HepG2 (cell line): ENCODE data around the gene UCKL1. TPM values are rescaled to one million over a fixed set of nuclear protein-coding genes. Genes with fewer than 3 reads are reported as not detected.
A peak's percentile ranks its signal among the peaks of the same experiment; 100 is the strongest.

Source experiments
- ATF6 ChIP-seq: sonication (generic); formaldehyde crosslinking; conservative IDR thresholded peaks from 2 replicates; pipeline ENCODE4 v1.4.0; 2020; ENCODE audit warnings: missing genetic modification reagents
- BATF2 ChIP-seq: sonication (generic); formaldehyde crosslinking; IDR thresholded peaks from 2 replicates; pipeline ENCODE4 v1.8.0; 2022; ENCODE audit warnings: mild to moderate bottlenecking, missing genetic modification reagents, moderate library complexity
- CBFB ChIP-seq: sonication (generic); formaldehyde crosslinking; IDR thresholded peaks from 2 replicates; pipeline ENCODE4 v1.4.0; 2020; ENCODE audit warnings: missing genetic modification reagents
- GTF3A ChIP-seq: sonication (generic); formaldehyde crosslinking; conservative IDR thresholded peaks from 2 replicates; pipeline ENCODE4 v1.4.0; 2020; ENCODE audit warnings: mild to moderate bottlenecking, missing genetic modification reagents
- HMGXB3 ChIP-seq: sonication (generic); formaldehyde crosslinking; IDR thresholded peaks from 2 replicates; pipeline ENCODE4 v1.4.0; 2020; ENCODE audit warnings: missing genetic modification reagents, borderline replicate concordance
- HNRNPL ChIP-seq: fragments of 200-400 bp; formaldehyde crosslinking; IDR thresholded peaks from 2 replicates; pipeline ENCODE4 v1.6.1; 2017; ENCODE audit warnings: mild to moderate bottlenecking, low read depth, low read length
- JARID2 ChIP-seq: sonication (generic); formaldehyde crosslinking; IDR thresholded peaks from 2 replicates; pipeline ENCODE4 v1.8.1; 2023; ENCODE audit warnings: missing genetic modification reagents, inconsistent platforms; ENCODE audit not compliant: insufficient replicate concordance
- KLF9 ChIP-seq: IDR thresholded peaks from 2 replicates; pipeline ENCODE4 v1.6.1; 2016; ENCODE audit warnings: low read depth
- MTF2 ChIP-seq: sonication (generic); formaldehyde crosslinking; IDR thresholded peaks from 2 replicates; pipeline ENCODE4 v1.5.0; 2020; ENCODE audit warnings: missing genetic modification reagents, borderline replicate concordance
- NFRKB ChIP-seq: fragments of 450-650 bp; IDR thresholded peaks from 2 replicates; pipeline ENCODE4 v1.6.1; 2017
- SALL1 ChIP-seq: sonication (generic); formaldehyde crosslinking; IDR thresholded peaks from 2 replicates; pipeline ENCODE4 v1.8.0; 2022; ENCODE audit warnings: mild to moderate bottlenecking, missing genetic modification reagents
- TCF7 ChIP-seq: sonication (generic); IDR thresholded peaks from 2 replicates; pipeline ENCODE4 v1.6.1; 2016; ENCODE audit warnings: antibody characterized with exemption, low read depth
- ZBTB1 ChIP-seq: sonication (generic); formaldehyde crosslinking; IDR thresholded peaks from 2 replicates; pipeline ENCODE4 v1.4.0; 2020; ENCODE audit warnings: missing genetic modification reagents, borderline replicate concordance
- ZBTB26 ChIP-seq: IDR thresholded peaks from 2 replicates; pipeline ENCODE4 v1.6.1; 2016; ENCODE audit warnings: missing compliant biosample characterization, missing genetic modification reagents, borderline replicate concordance
- ZBTB38 ChIP-seq: sonication (generic); formaldehyde crosslinking; IDR thresholded peaks from 2 replicates; pipeline ENCODE4 v1.5.1; 2020; ENCODE audit warnings: mild to moderate bottlenecking, missing genetic modification reagents
- ZFAT ChIP-seq: sonication (generic); formaldehyde crosslinking; conservative IDR thresholded peaks from 2 replicates; pipeline ENCODE4 v1.8.1; 2023; ENCODE audit warnings: missing genetic modification reagents, inconsistent platforms
- ZMAT3 ChIP-seq: sonication (generic); formaldehyde crosslinking; conservative IDR thresholded peaks from 2 replicates; pipeline ENCODE4 v1.7.0; 2021; ENCODE audit warnings: missing genetic modification reagents
- ZNF230 ChIP-seq: sonication (generic); formaldehyde crosslinking; IDR thresholded peaks from 2 replicates; pipeline ENCODE4 v1.4.0; 2020; ENCODE audit warnings: mild to moderate bottlenecking, missing genetic modification reagents
- ZNF75D ChIP-seq: sonication (generic); formaldehyde crosslinking; IDR thresholded peaks from 2 replicates; pipeline ENCODE4 v1.8.1; 2023; ENCODE audit warnings: missing genetic modification reagents, mild to moderate bottlenecking, borderline replicate concordance
- ZNF891 ChIP-seq: sonication (generic); formaldehyde crosslinking; IDR thresholded peaks from 2 replicates; pipeline ENCODE4 v1.5.0; 2020; ENCODE audit warnings: mild to moderate bottlenecking, missing genetic modification reagents
- ZZZ3 ChIP-seq: sonication (generic); formaldehyde crosslinking; IDR thresholded peaks from 2 replicates; pipeline ENCODE4 v1.4.0; 2020; ENCODE audit warnings: missing genetic modification reagents, mild to moderate bottlenecking, borderline replicate concordance
- polyA plus RNA-seq, 8 experiments: library from polyadenylated mRNA; depleted of rRNA in 3 of 8; stranded (reverse) in 7 of 8; unstranded in 1 of 8; fragments of >200 nt; fragmentation: Illumina TruSeq in 4 of 8; extraction: Trizol in 4 of 8; gene quantifications; 2 replicates each; pipeline versions ENCODE4 v1.2.1 to v1.2.3, GENCODE V29; 2011 to 2016; ENCODE audit warnings: low read depth in 4 of 8, missing spikeins in 1 of 8, mixed read lengths in 1 of 8; ENCODE audit not compliant: insufficient read depth in 1 of 8
- total RNA-seq, 5 experiments: library from RNA; depleted of rRNA; stranded (reverse); fragments of >200 nt; fragmentation: Illumina TruSeq; extraction: Trizol; gene quantifications; 2 replicates each; pipeline ENCODE4 v1.2.3, GENCODE V29; 2016; ENCODE audit warnings: low read depth in 1 of 5

Gene UCKL1
- total and polyA plus RNA-seq, 2 of the 13 experiments (the other 11 are each of a cell fraction or from before 2014, with no cell fraction given): 50.2 to 126 TPM

- TF ChIP-seq BATF2 (no peak), JARID2 (no peak), NFRKB (no peak), ATF6 (no peak), ZNF891 (CRISPR knock-in tag) (peak; percentile 95), ZBTB38 (CRISPR knock-in tag) (0 out of 2 replicates have a peak, but pooled peaks have one; percentile 32), MTF2 (CRISPR knock-in tag) (no peak), CBFB (CRISPR knock-in tag) (no peak), ZFAT (CRISPR knock-in tag) (no peak), KLF9 (no peak), TCF7 (peak; percentile 52; the same call in 1 of the 2 replicates), ZMAT3 (CRISPR knock-in tag) (peak; percentile 36; the same call in 1 of the 2 replicates), ZBTB1 (CRISPR knock-in tag) (no peak), HNRNPL (peak; percentile 82; the same call in 1 of the 2 replicates), ZBTB26 (CRISPR knock-in tag) (peak; percentile 52; the same call in 1 of the 2 replicates), ZZZ3 (CRISPR knock-in tag) (peak; percentile 84), HMGXB3 (CRISPR knock-in tag) (0 out of 2 replicates have a peak, but pooled peaks have one; percentile 32), ZNF230 (CRISPR knock-in tag) (peak; percentile 96), ZNF75D (CRISPR knock-in tag) (no peak), SALL1 (CRISPR knock-in tag) (peak; percentile 85), GTF3A (CRISPR knock-in tag) (no peak)
Observed at GRCh38 chr20:63968928-63969760, 12.9 kb upstream of the UCKL1 start (continued).
